Activated naive CD4-positive, alpha-beta T cell treated with anti-CD3 and anti-CD28 coated beads, Interleukin-2, amount 50 U/mL, for 72 hours (primary cell): ENCODE data around the gene HELZ. TPM values are rescaled to one million over a fixed set of nuclear protein-coding genes. Genes with fewer than 3 reads are reported as not detected.

Experiments
- ATAC-seq, 2 donors: fragments of 150-1000 bp; cut with Tn5 transposase; 2 replicates each; pipeline ENCODE4 v1.10.0; 2021; ENCODE audit warnings: mild to moderate bottlenecking in 2 of 2, moderate library complexity in 2 of 2
- DNase-seq, 2 donors: peaks; one replicate each; pipeline ENCODE4 v3.0.0; 2021 to 2022; ENCODE audit warnings: low spot score in 2 of 2
- H3K27ac Mint-ChIP-seq, 2 donors: one replicate each; pipeline ENCODE4 v1.8.0; 2022; ENCODE audit warnings: mild to moderate bottlenecking in 2 of 2, mixed read lengths in 2 of 2
- H3K36me3 Mint-ChIP-seq, 2 donors: one replicate each; pipeline ENCODE4 v1.8.0; 2022; ENCODE audit warnings: mixed read lengths in 2 of 2
- H3K9me3 Mint-ChIP-seq, 2 donors: one replicate each; pipeline ENCODE4 v1.8.0; 2022; ENCODE audit warnings: mixed read lengths in 2 of 2
- total RNA-seq, 2 donors: library from RNA; stranded (reverse); gene quantifications; one replicate each; pipeline ENCODE4 v1.2.3, GENCODE V29; 2022

HELZ gene
- total RNA-seq, 2 donors from 2014 or later: 42.9 to 88.8 TPM

- Mint-ChIP-seq H3K36me3 (peaks cover 0 to 9% of the 10 kb centered on the region in 2 donors), H3K9me3 (no peaks in the 10 kb centered on the region), H3K27ac (peak overlapping the region in 1 of 2 donors; percentile 22)
- no peak for DNase-seq
- ATAC-seq: peak in 1 of 2 donors; percentile 37
These were observed 63.2 kb downstream of the HELZ start for GRCh38 chr17:67181825-67182224.

- Mint-ChIP-seq H3K9me3 (no peaks in the 10 kb centered on the region), H3K27ac (no peak overlapping the region), H3K36me3 (peaks cover 0 to 9% of the 10 kb centered on the region in 2 donors)
- DNase-seq (no peak), ATAC-seq (no peak)
These were observed 64.7 kb downstream of the HELZ start for GRCh38 chr17:67180275-67180674.

- ATAC-seq (no peak), DNase-seq (no peak)
- peaks cover 0 to 15% of the 10 kb centered on the region in 2 donors for H3K36me3 Mint-ChIP-seq
- H3K9me3 Mint-ChIP-seq: no peaks in the 10 kb centered on the region
- no peak overlapping the region for H3K27ac Mint-ChIP-seq
These were observed 66.4 kb downstream of the HELZ start for GRCh38 chr17:67178555-67178954.

- no peak overlapping the region for H3K27ac Mint-ChIP-seq
- DNase-seq: no peak
These were observed 67.3 kb downstream of the HELZ start for GRCh38 chr17:67177732-67178131.

GRCh38 chr17:67174190-67174589 lies 70.8 kb downstream of the HELZ start:
- DNase-seq (no peak), ATAC-seq (no peak)
- H3K27ac Mint-ChIP-seq: no peak overlapping the region

More at GRCh38 chr17:67177732-67178131, 67.3 kb downstream of the HELZ start:
- Mint-ChIP-seq H3K9me3 (no peaks in the 10 kb centered on the region), H3K36me3 (peaks cover 0 to 15% of the 10 kb centered on the region in 2 donors)
- no peak for ATAC-seq

GRCh38 chr17:67171560-67171959 lies 73.4 kb downstream of the HELZ start:
- Mint-ChIP-seq H3K27ac (peak overlapping the region in 1 of 2 donors; percentile 83), H3K36me3 (peaks cover 0 to 7% of the 10 kb centered on the region in 2 donors), H3K9me3 (no peaks in the 10 kb centered on the region)
- DNase-seq (no peak), ATAC-seq (no peak)

More at GRCh38 chr17:67174190-67174589, 70.8 kb downstream of the HELZ start:
- Mint-ChIP-seq H3K9me3 (no peaks in the 10 kb centered on the region), H3K36me3 (peaks cover 0 to 15% of the 10 kb centered on the region in 2 donors)

GRCh38 chr17:67168496-67168895 lies 76.5 kb downstream of the HELZ start:
- ATAC-seq (no peak), DNase-seq (no peak)
- no peaks in the 10 kb centered on the region for H3K9me3 Mint-ChIP-seq
- H3K27ac Mint-ChIP-seq: no peak overlapping the region
- H3K36me3 Mint-ChIP-seq: peaks cover 5 to 6% of the 10 kb centered on the region in 2 donors

- ATAC-seq: no peak
- H3K9me3 Mint-ChIP-seq: no peaks in the 10 kb centered on the region
- H3K36me3 Mint-ChIP-seq: peaks cover 5 to 6% of the 10 kb centered on the region in 2 donors
- H3K27ac Mint-ChIP-seq: peak overlapping the region in 1 of 2 donors; percentile 47
- no peak for DNase-seq
These were observed 79.8 kb downstream of the HELZ start for GRCh38 chr17:67165201-67165600.

- ATAC-seq: no peak
These were observed 80.7 kb downstream of the HELZ start for GRCh38 chr17:67164302-67164701.

GRCh38 chr17:67162771-67163170 lies 82.2 kb downstream of the HELZ start:
- H3K9me3 Mint-ChIP-seq: no peaks in the 10 kb centered on the region
- H3K36me3 Mint-ChIP-seq: peaks cover 8 to 10% of the 10 kb centered on the region in 2 donors

More at GRCh38 chr17:67164302-67164701, 80.7 kb downstream of the HELZ start:
- Mint-ChIP-seq H3K27ac (no peak overlapping the region), H3K36me3 (peaks cover 5 to 6% of the 10 kb centered on the region in 2 donors), H3K9me3 (no peaks in the 10 kb centered on the region)
- DNase-seq: no peak

GRCh38 chr17:67161573-67161972 lies 83.4 kb downstream of the HELZ start:
- H3K27ac Mint-ChIP-seq: no peak overlapping the region

More at GRCh38 chr17:67162771-67163170, 82.2 kb downstream of the HELZ start:
- DNase-seq (no peak), ATAC-seq (no peak)
- no peak overlapping the region for H3K27ac Mint-ChIP-seq

GRCh38 chr17:67160791-67161190 lies 84.2 kb downstream of the HELZ start:
- DNase-seq: no peak
- peaks cover 19 to 25% of the 10 kb centered on the region in 2 donors for H3K36me3 Mint-ChIP-seq
- no peak for ATAC-seq
- no peak overlapping the region for H3K27ac Mint-ChIP-seq
- no peaks in the 10 kb centered on the region for H3K9me3 Mint-ChIP-seq

More at GRCh38 chr17:67161573-67161972, 83.4 kb downstream of the HELZ start:
- Mint-ChIP-seq H3K9me3 (no peaks in the 10 kb centered on the region), H3K36me3 (peaks cover 15 to 21% of the 10 kb centered on the region in 2 donors)
- ATAC-seq (no peak), DNase-seq (no peak)

- Mint-ChIP-seq H3K36me3 (peaks cover 14 to 25% of the 10 kb centered on the region in 2 donors), H3K9me3 (no peaks in the 10 kb centered on the region)
These were observed 87.0 kb downstream of the HELZ start for GRCh38 chr17:67157732-67158639.

GRCh38 chr17:67156269-67157199 lies 88.5 kb downstream of the HELZ start:
- Mint-ChIP-seq H3K27ac (peak overlapping the region; percentile 73 to 78), H3K9me3 (no peaks in the 10 kb centered on the region), H3K36me3 (peaks cover 19 to 25% of the 10 kb centered on the region in 2 donors)
- ATAC-seq (peak; percentile 65 to 92), DNase-seq (no peak)

More at GRCh38 chr17:67157732-67158639, 87.0 kb downstream of the HELZ start:
- ATAC-seq (peak in 1 of 2 donors; percentile 26), DNase-seq (no peak)
- H3K27ac Mint-ChIP-seq: peak overlapping the region in 1 of 2 donors; percentile 62

GRCh38 chr17:67152824-67153223 lies 92.2 kb downstream of the HELZ start:
- DNase-seq (no peak), ATAC-seq (no peak)
- H3K27ac Mint-ChIP-seq: no peak overlapping the region
- H3K9me3 Mint-ChIP-seq: no peaks in the 10 kb centered on the region
- H3K36me3 Mint-ChIP-seq: peaks cover 21 to 26% of the 10 kb centered on the region in 2 donors

- Mint-ChIP-seq H3K36me3 (peaks cover 22 to 26% of the 10 kb centered on the region in 2 donors), H3K9me3 (no peaks in the 10 kb centered on the region), H3K27ac (peak overlapping the region in 1 of 2 donors; percentile 24)
- no peak for DNase-seq
- no peak for ATAC-seq
These were observed 93.3 kb downstream of the HELZ start for GRCh38 chr17:67151717-67152116.
